ENCODE results near the gene TBX15.

The TBX15 gene

GRCh38 chr1:118973531-118974137, 14.5 kb downstream of the TBX15 start:
- Histone ChIP-seq H3F3A (ENCODE audit: control insufficient read depth, insufficient read depth) (no peaks in the 10 kb centered on the region), H3K27ac (ENCODE audit: low read depth, low read length) (no peak overlapping the region), H3K9me2 (replicated peaks; ENCODE audit: control insufficient read depth, low read length) (no peaks in the 10 kb centered on the region), H3K4me2 (ENCODE audit: low read length) (no peak overlapping the region), H4K20me1 (ENCODE audit: control insufficient read depth, insufficient read depth, low read depth, low read length) (no peaks in the 10 kb centered on the region), H3K79me2 (ENCODE audit: control insufficient read depth, low read length) (no peaks in the 10 kb centered on the region), H3K9me3 (ENCODE audit: control insufficient read depth, insufficient read depth, low read length) (no peaks in the 10 kb centered on the region), H3K27me3 (ENCODE audit: control insufficient read depth, low read length) (peaks cover 6% of the 10 kb centered on the region; the same call in 1 of the 2 replicates), H3K4me1 (ENCODE audit: control insufficient read depth, low read length) (no peaks in the 10 kb centered on the region), H3K36me3 (ENCODE audit: control insufficient read depth, low read length) (no peaks in the 10 kb centered on the region), H3K4me3 (ENCODE audit: low read length) (no peak overlapping the region)
- TF ChIP-seq EZH2phosphoT487 (IDR thresholded peaks at IDR 0.05; ENCODE audit: borderline replicate concordance, low read length), result no peak
- no peak for TF ChIP-seq CTCF (IDR thresholded peaks at IDR 0.05; ENCODE audit: low read depth, low read length, poor library complexity, severe bottlenecking)

GRCh38 chr1:118973032-118973431, 15.1 kb downstream of the TBX15 start:
- TF ChIP-seq CTCF (IDR thresholded peaks at IDR 0.05; ENCODE audit: low read depth, low read length, poor library complexity, severe bottlenecking) (no peak), EZH2phosphoT487 (IDR thresholded peaks at IDR 0.05; ENCODE audit: borderline replicate concordance, low read length) (no peak)
- Histone ChIP-seq H3K9me2 (replicated peaks; ENCODE audit: control insufficient read depth, low read length) (no peaks in the 10 kb centered on the region), H3K4me1 (ENCODE audit: control insufficient read depth, low read length) (no peaks in the 10 kb centered on the region), H3K9me3 (ENCODE audit: control insufficient read depth, insufficient read depth, low read length) (no peaks in the 10 kb centered on the region), H3K4me2 (ENCODE audit: low read length) (no peak overlapping the region), H3K79me2 (ENCODE audit: control insufficient read depth, low read length) (no peaks in the 10 kb centered on the region), H3K27ac (ENCODE audit: low read depth, low read length) (no peak overlapping the region), H3F3A (ENCODE audit: control insufficient read depth, insufficient read depth) (no peaks in the 10 kb centered on the region), H3K27me3 (ENCODE audit: control insufficient read depth, low read length) (peaks cover 6% of the 10 kb centered on the region; the same call in 1 of the 2 replicates), H3K36me3 (ENCODE audit: control insufficient read depth, low read length) (no peaks in the 10 kb centered on the region), H4K20me1 (ENCODE audit: control insufficient read depth, insufficient read depth, low read depth, low read length) (no peaks in the 10 kb centered on the region), H3K4me3 (ENCODE audit: low read length) (no peak overlapping the region)

- Histone ChIP-seq H3K27me3 (ENCODE audit: control insufficient read depth, low read length) (peaks cover 3% of the 10 kb centered on the region; the same call in 1 of the 2 replicates), H3K4me3 (ENCODE audit: low read length) (no peak overlapping the region), H3K9me2 (replicated peaks; ENCODE audit: control insufficient read depth, low read length) (no peaks in the 10 kb centered on the region), H3F3A (ENCODE audit: control insufficient read depth, insufficient read depth) (no peaks in the 10 kb centered on the region), H3K79me2 (ENCODE audit: control insufficient read depth, low read length) (no peaks in the 10 kb centered on the region), H3K4me2 (ENCODE audit: low read length) (no peak overlapping the region), H3K9me3 (ENCODE audit: control insufficient read depth, insufficient read depth, low read length) (no peaks in the 10 kb centered on the region), H4K20me1 (ENCODE audit: control insufficient read depth, insufficient read depth, low read depth, low read length) (no peaks in the 10 kb centered on the region), H3K4me1 (ENCODE audit: control insufficient read depth, low read length) (no peaks in the 10 kb centered on the region), H3K27ac (ENCODE audit: low read depth, low read length) (no peak overlapping the region), H3K36me3 (ENCODE audit: control insufficient read depth, low read length) (no peaks in the 10 kb centered on the region)
- TF ChIP-seq EZH2phosphoT487 (IDR thresholded peaks at IDR 0.05; ENCODE audit: borderline replicate concordance, low read length) (no peak), CTCF (IDR thresholded peaks at IDR 0.05; ENCODE audit: low read depth, low read length, poor library complexity, severe bottlenecking) (no peak)
These were observed 17.7 kb downstream of the TBX15 start for GRCh38 chr1:118970451-118970850.
